HG03378 (cell line): ENCODE results near the gene SMPX.

Experiments
- ATAC-seq: cut with Tn5 transposase; IDR thresholded peaks from one replicate; pipeline ENCODE4 v1.9.1; 2021; ENCODE audit warnings: mild to moderate bottlenecking, moderate library complexity; ENCODE audit not compliant: unreplicated experiment

SMPX gene

DNA sequence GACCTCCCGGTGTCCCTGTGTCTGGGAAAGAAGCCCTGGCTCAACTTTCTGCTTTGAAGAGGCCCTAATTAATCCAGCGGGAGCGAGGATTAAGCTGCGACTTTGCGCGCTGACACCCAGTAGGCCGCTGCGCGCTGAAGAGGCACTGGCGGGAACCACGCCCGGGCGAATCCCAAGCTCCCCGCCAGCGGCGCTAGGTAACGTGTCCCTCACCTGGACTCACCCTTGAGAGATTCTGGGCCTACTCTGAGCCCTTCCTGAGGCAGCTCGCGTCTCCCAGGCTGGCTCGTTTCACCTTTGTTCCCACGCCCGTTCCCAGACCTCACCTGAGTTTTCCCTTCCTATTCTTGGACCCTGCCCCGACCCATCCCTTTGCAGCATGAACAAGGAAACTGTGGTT is 99.2 kb downstream of the SMPX start:
- no peak for ATAC-seq

DNA sequence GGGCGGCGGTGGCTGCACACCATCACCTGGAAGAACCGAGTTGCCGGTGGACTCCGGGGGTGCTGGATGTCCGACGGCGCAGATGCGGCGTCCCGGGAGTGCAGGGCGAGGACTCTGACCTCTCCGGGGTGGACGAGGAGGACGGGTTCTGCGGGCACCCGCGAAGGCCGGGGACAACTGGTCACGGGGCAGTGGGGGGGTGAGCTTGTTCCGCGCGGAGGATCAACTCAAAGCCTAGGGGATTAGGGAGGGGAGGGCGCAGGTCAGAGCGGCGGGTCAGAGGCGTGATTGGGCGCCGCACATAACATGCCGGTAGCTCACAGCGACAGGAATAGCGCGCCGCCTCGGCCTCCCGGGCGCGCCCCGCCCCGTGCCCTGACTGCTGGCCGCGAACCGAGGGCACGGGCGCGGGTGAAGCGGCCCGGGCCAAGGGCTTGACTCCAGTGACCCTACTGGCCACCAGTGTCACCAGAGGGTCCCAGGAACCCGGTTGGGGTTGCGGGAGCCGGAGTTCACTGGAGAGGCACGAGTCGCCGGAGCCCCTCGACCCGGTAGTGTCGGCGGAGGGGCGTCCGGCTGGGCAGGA is 99.7 kb downstream of the SMPX start, which contains the start of gene KLHL34:
TSS of gene KLHL34 (minus strand) at position 179 of the 586 bp plus-strand sequence. CDS start 542 bp downstream, outside the sequence.
- no peak for ATAC-seq

DNA sequence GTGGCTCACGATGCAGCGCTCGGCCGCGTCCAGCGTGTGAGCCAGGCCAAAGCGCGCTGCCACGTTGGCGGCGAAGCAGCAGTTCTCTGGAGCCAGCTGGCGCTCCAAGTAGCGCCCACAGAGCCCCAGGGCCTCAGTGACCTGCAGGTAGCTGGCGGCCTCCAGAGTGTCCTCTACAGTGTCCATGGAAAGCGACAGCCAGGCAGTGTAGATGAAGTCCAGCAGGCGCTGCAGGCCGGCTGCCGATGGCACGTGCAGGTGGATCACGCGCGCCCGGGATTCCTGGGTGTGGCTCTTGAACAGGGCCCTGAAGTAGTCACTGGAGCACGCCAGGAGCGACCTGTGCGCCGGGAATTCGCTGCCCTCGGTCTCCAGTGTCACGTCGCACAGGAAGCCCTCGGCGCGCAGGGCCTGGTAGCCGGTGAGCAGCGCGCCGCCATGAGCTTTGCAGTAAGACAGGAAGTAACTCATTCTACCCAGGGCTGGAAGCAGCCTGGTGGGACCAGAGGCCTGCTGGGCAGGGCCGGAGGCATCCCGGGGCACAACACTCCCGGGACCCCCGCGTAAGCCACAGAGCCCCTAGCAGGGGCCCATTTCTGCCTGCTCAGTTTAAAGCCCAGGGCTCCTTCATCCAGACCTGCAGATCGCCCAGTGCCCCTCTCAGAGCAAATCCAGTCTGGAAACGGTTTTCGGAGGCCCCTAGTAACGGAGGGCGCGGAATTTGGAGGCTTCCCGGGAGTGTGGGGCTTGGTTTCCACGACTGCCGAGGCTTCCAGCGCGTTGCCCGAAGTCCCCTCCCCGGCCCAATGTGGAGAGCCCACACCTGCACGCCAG is 100.4 kb downstream of the SMPX start:
- ATAC-seq, result no peak

DNA sequence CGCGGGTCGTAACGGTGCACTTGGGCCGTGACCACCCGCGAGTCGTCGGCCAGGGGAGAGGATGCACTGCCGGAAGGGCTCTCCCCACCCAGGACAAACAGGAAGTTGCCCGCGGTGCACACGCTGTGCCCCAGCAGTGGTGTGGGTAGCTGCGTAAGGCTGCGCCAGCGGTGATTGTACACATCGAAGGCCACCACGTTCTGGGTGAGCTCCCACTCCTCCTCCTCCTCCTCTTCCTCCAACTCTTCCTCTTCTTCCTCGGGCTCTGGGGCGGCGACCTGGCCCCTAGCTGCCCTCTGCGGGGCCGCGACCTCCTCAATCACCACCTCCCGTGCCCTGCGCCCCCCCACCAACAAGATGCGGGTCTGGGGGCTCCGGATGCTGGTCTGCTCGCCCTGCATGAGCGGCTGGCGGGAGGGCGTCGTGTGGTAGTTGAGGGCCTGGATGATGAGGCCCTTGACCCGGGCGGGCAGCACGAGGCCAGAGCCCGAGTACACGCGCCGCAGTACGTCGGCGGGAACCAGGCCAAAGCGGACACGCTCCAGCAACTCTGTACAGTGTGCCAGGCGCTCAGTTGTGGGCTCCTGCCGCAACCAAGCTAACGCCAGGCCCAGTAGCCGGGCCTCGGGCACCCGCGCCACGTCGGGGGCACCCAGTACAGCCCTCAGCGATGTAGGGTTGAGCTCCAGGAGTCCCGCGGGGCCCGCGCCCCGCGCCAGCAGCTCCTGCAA is 101.2 kb downstream of the SMPX start:
- ATAC-seq, result no peak
